ENCODE results near the gene MRPL40.
A peak's percentile ranks its signal among the peaks of the same experiment; 100 is the strongest.
"Not testable (repeated sequence)": the region's sequence is repeated elsewhere in the genome, so short reads cannot be mapped to it uniquely, and the experiment has no call there.

Gene MRPL40

GRCh38 chr22:19429950-19430889 is 2.1 kb upstream of the MRPL40 start:
- DNase-seq: peak; percentile 60
- in situ Hi-C loops (cut with HindIII; ENCODE audit: low pct_ligation_motif_present, low sequenced_read_pairs): no loop called here
- Histone ChIP-seq H3K27me3 (replicated peaks) (no peaks in the 10 kb centered on the region), H3K4me3 (ENCODE audit: low read depth, low read length) (peak overlapping the region; percentile 88), H3K36me3 (replicated peaks) (peaks cover 7% of the 10 kb centered on the region), H3K27ac (peak overlapping the region; percentile 80)
- no peak for TF ChIP-seq CTCF (IDR thresholded peaks at IDR 0.05; ENCODE audit: low read depth, low read length, missing control alignments)

- Histone ChIP-seq H3K27ac (peak overlapping the region; percentile 80), H3K27me3 (replicated peaks) (no peaks in the 10 kb centered on the region)
- DNase-seq: no peak
These were observed 1.3 kb upstream of the MRPL40 start for GRCh38 chr22:19430890-19431541.

GRCh38 chr22:19431649-19432132 is 654 bp upstream of the MRPL40 start, which contains the start of gene HIRA:
Gene HIRA, minus strand, starts transcription at chr22:19431733. Its CDS starts 257 bp downstream, at chr22:19431476.
- peaks cover 11% of the 10 kb centered on the region for H3K36me3 ChIP-seq (replicated peaks)
- TF ChIP-seq CTCF (IDR thresholded peaks at IDR 0.05; ENCODE audit: low read depth, low read length, missing control alignments): no peak
- H3K4me3 ChIP-seq (ENCODE audit: low read depth, low read length): peak within 1 kb of the TSS; percentile 88
- peak; percentile 67 for DNase-seq
- H3K27me3 ChIP-seq (replicated peaks): no peaks in the 10 kb centered on the region
- peak within 1 kb of the TSS; percentile 96 for H3K27ac ChIP-seq
- in situ Hi-C loops (cut with HindIII; ENCODE audit: low pct_ligation_motif_present, low sequenced_read_pairs): no loop called here

More at GRCh38 chr22:19430890-19431541, 1.3 kb upstream of the MRPL40 start:
- Histone ChIP-seq H3K36me3 (replicated peaks) (peaks cover 11% of the 10 kb centered on the region), H3K4me3 (ENCODE audit: low read depth, low read length) (peak overlapping the region; percentile 88)
- in situ Hi-C loops (cut with HindIII; ENCODE audit: low pct_ligation_motif_present, low sequenced_read_pairs): no loop called here
- TF ChIP-seq CTCF (IDR thresholded peaks at IDR 0.05; ENCODE audit: low read depth, low read length, missing control alignments): peak; percentile 49

- TF ChIP-seq CTCF (IDR thresholded peaks at IDR 0.05; ENCODE audit: low read depth, low read length, missing control alignments): no peak
- Histone ChIP-seq H3K4me3 (ENCODE audit: low read depth, low read length) (no peak overlapping the region), H3K27me3 (replicated peaks) (no peaks in the 10 kb centered on the region), H3K27ac (no peak overlapping the region), H3K36me3 (replicated peaks) (peaks cover 14% of the 10 kb centered on the region)
- in situ Hi-C loops (cut with HindIII; ENCODE audit: low pct_ligation_motif_present, low sequenced_read_pairs): no loop called here
- DNase-seq: no peak
These were observed 2.1 kb downstream of the MRPL40 start for GRCh38 chr22:19434401-19434800.

- Histone ChIP-seq H3K4me3 (ENCODE audit: low read depth, low read length) (no peak overlapping the region), H3K27me3 (replicated peaks) (no peaks in the 10 kb centered on the region), H3K36me3 (replicated peaks) (peaks cover 14% of the 10 kb centered on the region), H3K27ac (no peak overlapping the region)
- in situ Hi-C loops (cut with HindIII; ENCODE audit: low pct_ligation_motif_present, low sequenced_read_pairs): no loop called here
- DNase-seq: no peak
- TF ChIP-seq CTCF (IDR thresholded peaks at IDR 0.05; ENCODE audit: low read depth, low read length, missing control alignments): no peak
These were observed 2.7 kb downstream of the MRPL40 start for GRCh38 chr22:19434829-19435580.

GRCh38 chr22:19436444-19437161 is 4.3 kb downstream of the MRPL40 start:
- H3K36me3 ChIP-seq (replicated peaks): peaks cover 18% of the 10 kb centered on the region
- DNase-seq; H3K27ac ChIP-seq; in situ Hi-C loops (cut with HindIII; ENCODE audit: low pct_ligation_motif_present, low sequenced_read_pairs); H3K27me3 ChIP-seq (replicated peaks); H3K4me3 ChIP-seq (ENCODE audit: low read depth, low read length): not testable (repeated sequence)
